ENCODE data around the gene NRIP2. TPM values are rescaled to one million over a fixed set of nuclear protein-coding genes. Genes with fewer than 3 reads are reported as not detected.

Gene NRIP2
- total RNA-seq, 4 donors from 2014 or later: 1.3 to 5.2 (median 2.0) TPM; not detected in 1

DNA sequence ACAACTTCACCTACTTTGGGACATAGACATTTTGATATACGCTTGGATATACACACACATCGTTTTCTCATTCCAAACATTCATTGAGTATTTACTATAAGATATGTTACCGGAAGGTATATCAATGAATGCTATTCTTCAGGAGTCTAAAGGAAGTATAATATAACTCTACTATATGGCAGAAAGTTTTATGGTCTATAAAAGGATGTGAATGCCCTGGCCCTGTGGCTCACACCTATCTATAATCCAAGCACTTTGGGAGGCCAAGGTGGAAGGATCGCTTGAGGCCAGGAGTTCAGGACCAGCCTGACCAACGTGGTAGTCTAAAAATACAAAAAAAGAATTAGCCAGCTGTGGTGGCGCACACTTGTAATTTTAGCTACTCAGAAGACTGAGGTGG, 5.6 kb downstream of the NRIP2 start:
- Histone ChIP-seq H3K27ac (no peak overlapping the region), H3K36me3 (peaks cover 0 to 46% of the 10 kb centered on the region in 2 donors), H3K9me3 (no peaks in the 10 kb centered on the region), H3K4me3 (no peak overlapping the region), H3K27me3 (no peaks in the 10 kb centered on the region), H3K4me1 (peaks cover 0 to 1% of the 10 kb centered on the region in 2 donors)
- no peak for DNase-seq
- intact Hi-C loops (cut with DNase I; ENCODE audit: low total_unique reads): no loop called here
- TF ChIP-seq POLR2A (IDR thresholded peaks at IDR 0.05): no peak
- TF ChIP-seq, protein P1, sequence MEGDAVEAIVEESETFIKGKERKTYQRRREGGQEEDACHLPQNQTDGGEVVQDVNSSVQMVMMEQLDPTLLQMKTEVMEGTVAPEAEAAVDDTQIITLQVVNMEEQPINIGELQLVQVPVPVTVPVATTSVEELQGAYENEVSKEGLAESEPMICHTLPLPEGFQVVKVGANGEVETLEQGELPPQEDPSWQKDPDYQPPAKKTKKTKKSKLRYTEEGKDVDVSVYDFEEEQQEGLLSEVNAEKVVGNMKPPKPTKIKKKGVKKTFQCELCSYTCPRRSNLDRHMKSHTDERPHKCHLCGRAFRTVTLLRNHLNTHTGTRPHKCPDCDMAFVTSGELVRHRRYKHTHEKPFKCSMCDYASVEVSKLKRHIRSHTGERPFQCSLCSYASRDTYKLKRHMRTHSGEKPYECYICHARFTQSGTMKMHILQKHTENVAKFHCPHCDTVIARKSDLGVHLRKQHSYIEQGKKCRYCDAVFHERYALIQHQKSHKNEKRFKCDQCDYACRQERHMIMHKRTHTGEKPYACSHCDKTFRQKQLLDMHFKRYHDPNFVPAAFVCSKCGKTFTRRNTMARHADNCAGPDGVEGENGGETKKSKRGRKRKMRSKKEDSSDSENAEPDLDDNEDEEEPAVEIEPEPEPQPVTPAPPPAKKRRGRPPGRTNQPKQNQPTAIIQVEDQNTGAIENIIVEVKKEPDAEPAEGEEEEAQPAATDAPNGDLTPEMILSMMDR (IDR thresholded peaks at IDR 0.05 in 4 of 5, conservative IDR thresholded peaks at IDR 0.05 in 1 of 5): no peak
- in situ Hi-C loops (cut with MboI; ENCODE audit: low sequenced_read_pairs in 4 of 4): no loop called here
- no peak for ATAC-seq

DNA sequence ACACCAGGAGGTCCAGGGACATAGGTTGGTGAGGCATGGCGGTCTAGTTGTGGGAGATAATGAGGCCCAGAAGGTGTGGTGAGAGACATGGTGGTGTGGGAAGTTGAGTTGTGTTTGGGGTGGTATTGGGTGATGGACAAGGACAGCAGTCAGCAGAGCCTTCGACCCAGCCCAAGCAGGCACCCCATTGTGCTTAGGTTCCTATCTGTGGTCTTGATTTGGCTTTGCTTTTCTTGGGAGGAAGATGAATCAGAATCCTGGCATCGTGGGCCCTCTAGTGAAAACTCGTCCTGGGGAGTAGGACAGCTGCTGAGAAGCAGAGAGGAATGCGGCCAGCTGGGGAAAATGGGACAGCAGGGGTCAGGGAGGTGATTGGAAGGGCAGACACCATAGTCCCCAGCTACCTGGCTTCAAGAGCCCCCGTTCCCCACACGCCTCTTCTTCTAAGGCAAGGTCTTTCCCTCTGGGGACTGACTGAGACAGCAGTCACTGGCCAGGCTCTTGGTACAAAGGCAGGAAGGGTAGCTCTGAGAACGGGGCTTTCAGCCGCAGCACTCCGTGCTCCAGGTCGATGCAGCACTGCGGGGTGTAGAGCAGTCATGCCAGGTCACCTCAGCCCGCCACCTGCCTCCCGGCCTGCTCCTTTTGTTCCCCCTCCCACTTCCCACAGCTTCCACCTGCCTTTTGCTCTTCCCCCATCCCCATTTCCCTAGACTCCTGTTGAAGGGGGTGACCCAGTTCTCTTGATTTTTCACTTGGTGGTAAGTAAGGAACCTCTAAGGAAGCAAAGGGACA, 7.9 kb downstream of the NRIP2 start:
- DNase-seq (no peak), ATAC-seq (no peak)
- in situ Hi-C loops (cut with MboI; ENCODE audit: low sequenced_read_pairs in 4 of 4) (no loop called here), intact Hi-C loops (cut with DNase I; ENCODE audit: low total_unique reads) (no loop called here)
- no peaks in the 10 kb centered on the region for H3K27me3 ChIP-seq
- H3K9me3 ChIP-seq: no peaks in the 10 kb centered on the region
- no peak overlapping the region for H3K27ac ChIP-seq
- no peak overlapping the region for H3K4me3 ChIP-seq
- peaks cover 0 to 70% of the 10 kb centered on the region in 2 donors for H3K36me3 ChIP-seq
- no peak for TF ChIP-seq POLR2A (IDR thresholded peaks at IDR 0.05)
- TF ChIP-seq, protein P1 (IDR thresholded peaks at IDR 0.05 in 4 of 5, conservative IDR thresholded peaks at IDR 0.05 in 1 of 5): no peak
- no peaks in the 10 kb centered on the region for H3K4me1 ChIP-seq

- DNase-seq (no peak), ATAC-seq (no peak)
- Histone ChIP-seq H3K36me3 (peaks cover 0 to 79% of the 10 kb centered on the region in 2 donors), H3K27ac (no peak overlapping the region), H3K4me1 (no peaks in the 10 kb centered on the region), H3K27me3 (no peaks in the 10 kb centered on the region), H3K9me3 (no peaks in the 10 kb centered on the region), H3K4me3 (no peak overlapping the region)
- in situ Hi-C loops (cut with MboI; ENCODE audit: low sequenced_read_pairs in 4 of 4): no loop called here
- TF ChIP-seq POLR2A (IDR thresholded peaks at IDR 0.05): no peak
- TF ChIP-seq, protein P1 (IDR thresholded peaks at IDR 0.05 in 4 of 5, conservative IDR thresholded peaks at IDR 0.05 in 1 of 5): no peak
- intact Hi-C loops (cut with DNase I; ENCODE audit: low total_unique reads): no loop called here
These were observed 8.8 kb downstream of the NRIP2 start for GRCh38 chr12:2826036-2826435.

DNA sequence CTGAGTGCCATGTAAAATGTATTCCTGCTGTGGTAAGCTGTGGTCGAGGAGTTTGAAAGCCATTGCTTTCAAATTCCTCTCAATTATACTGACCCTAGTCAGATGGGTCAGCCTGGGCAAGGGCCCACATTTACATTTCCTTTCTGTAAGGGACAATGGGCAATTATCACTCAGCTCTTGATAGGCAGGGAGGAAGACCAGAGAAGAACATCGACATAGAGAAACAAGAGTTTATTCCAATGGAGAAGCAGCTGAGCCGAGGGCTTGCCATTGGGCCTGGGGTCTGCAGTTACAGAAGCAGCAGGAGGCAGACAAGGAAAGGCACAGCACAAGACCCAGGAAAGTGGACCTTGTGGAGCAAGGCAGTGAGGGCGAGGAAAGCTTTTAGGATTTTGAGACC, 9.7 kb downstream of the NRIP2 start:
- no peak for TF ChIP-seq POLR2A (IDR thresholded peaks at IDR 0.05)
- TF ChIP-seq, protein P1 (IDR thresholded peaks at IDR 0.05 in 4 of 5, conservative IDR thresholded peaks at IDR 0.05 in 1 of 5): no peak
- no peak overlapping the region for H3K4me3 ChIP-seq
- no peaks in the 10 kb centered on the region for H3K4me1 ChIP-seq
- H3K9me3 ChIP-seq: no peaks in the 10 kb centered on the region
- peaks cover 0 to 88% of the 10 kb centered on the region in 2 donors for H3K36me3 ChIP-seq
- no peak for DNase-seq
- no peaks in the 10 kb centered on the region for H3K27me3 ChIP-seq
- intact Hi-C loops (cut with DNase I; ENCODE audit: low total_unique reads): no loop called here
- no peak for ATAC-seq
- in situ Hi-C loops (cut with MboI; ENCODE audit: low sequenced_read_pairs in 4 of 4): no loop called here
- H3K27ac ChIP-seq: no peak overlapping the region

Data from gastrocnemius medialis (tissue), 4 donors.